Stomach smooth muscle (tissue), 2 donors: Measurements from ENCODE around the gene PARD6B.

ENCODE experiments used
- H3K27ac ChIP-seq: one replicate; pipeline ENCODE4 v1.7.0; 2013; ENCODE audit warnings: mild to moderate bottlenecking, low read length, inconsistent platforms
- H3K27me3 ChIP-seq, 2 donors: one replicate each; pipeline ENCODE4 v1.7.0; 2013; ENCODE audit warnings: low read length in 2 of 2; ENCODE audit not compliant: insufficient read depth in 2 of 2, control insufficient read depth in 1 of 2
- H3K36me3 ChIP-seq, 2 donors: one replicate each; pipeline ENCODE4 v1.7.0; 2013; ENCODE audit warnings: low read length in 2 of 2; ENCODE audit not compliant: control insufficient read depth in 2 of 2, insufficient read depth in 2 of 2
- H3K4me1 ChIP-seq: one replicate; pipeline ENCODE4 v1.7.0; 2013; ENCODE audit warnings: low read length; ENCODE audit not compliant: control insufficient read depth, insufficient read depth
- H3K4me3 ChIP-seq, 2 donors: one replicate each; pipeline ENCODE4 v1.7.0; 2013; ENCODE audit warnings: low read length in 2 of 2
- H3K9ac ChIP-seq, 2 donors: one replicate each; pipeline ENCODE4 v1.7.0; 2013; ENCODE audit warnings: low read length in 2 of 2, mild to moderate bottlenecking in 1 of 2
- H3K9me3 ChIP-seq, 2 donors: one replicate each; pipeline ENCODE4 v1.7.0; 2013; ENCODE audit warnings: low read length in 2 of 2; ENCODE audit not compliant: control insufficient read depth in 2 of 2
- donor health status: healthy.
- donor health status: Pancreatic carcinoma.

PARD6B gene

DNA sequence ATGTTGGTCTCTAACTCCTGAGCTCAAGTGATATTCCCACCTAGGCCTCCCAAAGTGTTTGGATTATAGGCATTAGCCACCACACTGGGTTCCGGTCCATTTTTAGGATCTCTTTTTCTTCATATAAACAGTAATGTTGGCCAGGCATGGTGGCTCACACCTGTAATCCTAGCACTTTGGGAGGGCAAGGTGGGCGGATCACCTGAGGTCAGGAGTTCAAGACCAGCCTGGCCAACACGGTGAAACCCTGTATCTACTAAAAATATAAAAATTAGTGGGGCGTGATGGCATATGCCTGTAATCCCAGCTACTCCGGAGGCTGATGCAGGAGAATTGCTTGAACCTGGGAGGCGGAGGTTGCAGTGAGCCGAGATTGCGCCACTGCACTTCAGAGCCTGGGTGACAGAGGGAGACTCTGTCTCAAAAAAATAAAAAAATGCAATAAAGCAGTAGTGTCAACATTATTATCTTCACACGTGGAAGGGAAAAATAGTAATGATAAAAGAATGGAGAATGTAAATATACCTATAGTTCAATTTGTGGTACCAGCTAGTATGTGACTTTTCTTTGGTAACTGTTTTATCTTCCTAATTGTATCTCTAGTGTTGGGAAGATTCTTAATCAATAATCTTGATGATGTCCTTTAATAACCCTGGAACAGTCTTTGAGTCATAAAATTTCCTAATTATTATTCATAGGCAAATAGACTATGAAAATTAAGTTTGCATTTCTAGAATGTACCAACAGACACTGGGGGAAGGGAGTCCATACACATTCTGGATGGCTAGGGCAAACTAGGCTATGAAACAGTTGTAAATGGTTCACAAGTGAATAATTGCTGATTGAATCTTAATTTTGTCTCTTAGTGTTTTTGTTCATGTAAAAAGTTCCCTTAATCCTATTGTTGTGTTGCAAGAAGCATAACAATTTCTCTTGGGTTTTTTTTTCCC lies 3.6 kb downstream of the PARD6B start:
- no peaks in the 10 kb centered on the region for H3K27me3 ChIP-seq
- no peak overlapping the region for H3K4me3 ChIP-seq
- H3K27ac ChIP-seq = no peak overlapping the region
- no peak overlapping the region for H3K9ac ChIP-seq
- no peaks in the 10 kb centered on the region for H3K36me3 ChIP-seq
- H3K9me3 ChIP-seq = no peaks in the 10 kb centered on the region
- H3K4me1 ChIP-seq = peaks cover 13% of the 10 kb centered on the region

DNA sequence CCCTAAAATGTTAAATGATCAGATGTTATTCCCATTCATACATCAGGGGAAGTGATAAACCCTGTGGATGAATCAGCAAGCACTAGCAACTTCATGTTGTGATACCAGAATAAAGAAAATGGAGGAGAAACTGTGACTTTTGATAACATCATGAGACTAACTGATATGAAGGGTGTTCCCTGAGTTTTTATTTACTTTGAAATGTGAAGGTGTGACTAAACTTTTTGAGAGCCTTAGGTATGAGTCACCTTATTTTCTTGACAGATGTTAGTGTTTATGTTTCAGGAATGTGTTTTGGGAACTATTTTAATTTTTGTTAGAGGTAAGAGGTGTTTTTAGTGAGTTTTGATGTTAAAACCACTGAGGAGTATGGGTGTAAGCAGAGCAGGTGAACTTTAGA lies 4.4 kb downstream of the PARD6B start:
- Histone ChIP-seq H3K27ac (no peak overlapping the region), H3K4me1 (peaks cover 7% of the 10 kb centered on the region), H3K27me3 (no peaks in the 10 kb centered on the region), H3K36me3 (no peaks in the 10 kb centered on the region), H3K9ac (no peak overlapping the region), H3K4me3 (no peak overlapping the region), H3K9me3 (no peaks in the 10 kb centered on the region)

DNA sequence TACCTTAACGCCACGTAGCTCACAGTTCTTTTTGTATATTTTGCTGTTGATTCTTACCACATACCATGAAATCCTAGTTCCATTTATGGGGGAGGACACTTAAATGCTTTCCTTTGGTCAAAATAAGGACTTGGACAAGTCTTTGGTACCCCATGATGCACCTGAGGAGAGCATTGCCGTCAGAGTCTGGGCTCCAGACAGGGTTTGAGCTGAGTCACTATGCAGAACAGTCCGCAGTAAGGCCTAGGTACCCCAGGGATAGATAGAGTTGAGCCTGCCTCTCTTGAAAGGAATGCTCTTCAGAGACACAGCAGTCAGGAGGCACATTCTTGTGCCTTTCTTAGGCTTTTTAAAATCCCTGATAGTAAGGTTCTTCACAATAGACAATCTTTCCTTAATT lies 6.0 kb downstream of the PARD6B start:
- Histone ChIP-seq H3K36me3 (no peaks in the 10 kb centered on the region), H3K9ac (no peak overlapping the region), H3K4me1 (no peaks in the 10 kb centered on the region), H3K27ac (no peak overlapping the region), H3K4me3 (no peak overlapping the region), H3K27me3 (no peaks in the 10 kb centered on the region), H3K9me3 (no peaks in the 10 kb centered on the region)

DNA sequence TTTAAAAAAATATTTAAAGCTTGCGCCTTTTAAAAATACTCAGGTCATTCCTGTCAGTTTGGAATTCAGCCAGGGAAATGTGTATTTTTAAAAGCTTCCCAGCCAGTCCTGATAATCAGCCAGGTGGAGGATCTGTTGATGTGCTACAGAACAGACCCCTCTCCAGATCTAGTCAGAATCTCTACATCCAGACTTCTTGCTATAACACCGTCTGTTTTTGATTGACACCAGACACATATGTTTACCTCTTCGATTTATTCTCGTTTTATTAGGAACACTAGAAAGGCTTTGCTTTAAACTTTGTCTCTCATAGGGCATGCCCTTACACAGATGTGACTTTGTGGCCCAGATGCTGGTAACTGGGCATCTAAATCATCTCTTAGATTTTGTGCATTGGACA lies 11.7 kb downstream of the PARD6B start:
- Histone ChIP-seq H3K27ac (no peak overlapping the region), H3K4me3 (no peak overlapping the region), H3K4me1 (peaks cover 20% of the 10 kb centered on the region), H3K9ac (no peak overlapping the region), H3K27me3 (no peaks in the 10 kb centered on the region), H3K36me3 (no peaks in the 10 kb centered on the region), H3K9me3 (no peaks in the 10 kb centered on the region)

GRCh38 chr20:50744143-50744792 lies 12.9 kb downstream of the PARD6B start:
- Histone ChIP-seq H3K36me3 (no peaks in the 10 kb centered on the region), H3K27me3 (no peaks in the 10 kb centered on the region), H3K4me3 (peak overlapping the region; percentile 12 to 47), H3K4me1 (peaks cover 20% of the 10 kb centered on the region), H3K9me3 (no peaks in the 10 kb centered on the region), H3K27ac (peak overlapping the region; percentile 67), H3K9ac (peak overlapping the region; percentile 35 to 42)

GRCh38 chr20:50745634-50746137 lies 14.3 kb downstream of the PARD6B start:
- H3K4me3 ChIP-seq = no peak overlapping the region
- H3K36me3 ChIP-seq = no peaks in the 10 kb centered on the region
- peak overlapping the region; percentile 67 for H3K27ac ChIP-seq
- peaks cover 20% of the 10 kb centered on the region for H3K4me1 ChIP-seq
- H3K27me3 ChIP-seq = no peaks in the 10 kb centered on the region
- H3K9ac ChIP-seq = no peak overlapping the region
- H3K9me3 ChIP-seq = no peaks in the 10 kb centered on the region

DNA sequence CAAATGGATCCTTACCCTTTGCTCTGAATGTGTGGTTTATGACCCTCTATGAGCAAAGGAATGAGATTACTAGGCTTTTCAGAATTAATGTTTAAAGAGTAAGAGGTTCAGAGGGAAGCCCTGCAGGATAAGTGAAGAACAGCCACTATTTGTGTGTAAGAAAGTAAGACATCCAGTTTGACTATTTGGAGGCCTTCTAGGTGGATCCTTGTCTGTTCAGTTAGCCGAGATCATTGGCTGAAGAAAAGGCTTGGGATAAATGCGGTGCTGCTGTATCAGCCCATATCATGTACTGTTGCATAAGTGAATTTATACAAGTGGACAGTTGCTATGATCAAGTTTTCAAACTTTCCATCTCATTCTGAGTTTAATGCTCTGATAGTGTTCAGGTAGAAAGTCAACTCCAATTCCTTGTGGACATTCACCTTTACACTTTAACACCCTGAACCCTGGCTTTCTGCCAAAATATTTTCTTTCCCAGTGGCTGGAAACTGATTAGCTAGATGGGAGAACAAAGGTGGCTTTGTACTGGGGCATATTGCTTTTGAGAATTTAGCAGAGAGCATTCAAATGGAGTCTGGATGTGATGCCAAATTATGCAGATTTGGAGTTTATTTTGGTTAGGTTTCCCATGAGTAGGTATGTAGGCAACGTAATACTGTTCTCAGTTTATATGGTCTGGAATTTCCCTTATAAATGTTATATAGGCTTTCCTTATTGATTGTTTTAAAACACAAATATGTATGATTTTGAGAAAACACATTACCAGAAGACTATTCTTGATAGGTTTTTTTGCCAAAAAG lies 15.0 kb downstream of the PARD6B start:
- H3K9me3 ChIP-seq = no peaks in the 10 kb centered on the region
- H3K4me3 ChIP-seq = no peak overlapping the region
- H3K4me1 ChIP-seq = peaks cover 20% of the 10 kb centered on the region
- no peak overlapping the region for H3K9ac ChIP-seq
- no peaks in the 10 kb centered on the region for H3K27me3 ChIP-seq
- H3K27ac ChIP-seq = peak overlapping the region; percentile 3
- H3K36me3 ChIP-seq = no peaks in the 10 kb centered on the region

GRCh38 chr20:50747275-50747674 lies 15.9 kb downstream of the PARD6B start:
- Histone ChIP-seq H3K4me1 (peaks cover 20% of the 10 kb centered on the region), H3K27ac (no peak overlapping the region), H3K27me3 (no peaks in the 10 kb centered on the region), H3K9ac (no peak overlapping the region), H3K36me3 (no peaks in the 10 kb centered on the region), H3K9me3 (no peaks in the 10 kb centered on the region), H3K4me3 (no peak overlapping the region)

- Histone ChIP-seq H3K27ac (no peak overlapping the region), H3K4me3 (no peak overlapping the region), H3K36me3 (no peaks in the 10 kb centered on the region), H3K27me3 (no peaks in the 10 kb centered on the region), H3K4me1 (peaks cover 3% of the 10 kb centered on the region), H3K9ac (no peak overlapping the region), H3K9me3 (no peaks in the 10 kb centered on the region)
These were observed 18.8 kb downstream of the PARD6B start for GRCh38 chr20:50750145-50750671.

GRCh38 chr20:50753152-50753551 lies 21.8 kb downstream of the PARD6B start:
- Histone ChIP-seq H3K27me3 (no peaks in the 10 kb centered on the region), H3K9ac (no peak overlapping the region), H3K27ac (no peak overlapping the region), H3K9me3 (no peaks in the 10 kb centered on the region), H3K4me1 (no peaks in the 10 kb centered on the region), H3K4me3 (no peak overlapping the region), H3K36me3 (no peaks in the 10 kb centered on the region)
